Measurements from ENCODE around the gene PRUNE2. TPM values are rescaled to one million over a fixed set of nuclear protein-coding genes. Genes with fewer than 3 reads are reported as not detected.
"Not testable (repeated sequence)": the region's sequence is repeated elsewhere in the genome, so short reads cannot be mapped to it uniquely, and the experiment has no call there.

The PRUNE2 gene
- total and polyA plus RNA-seq, 7 experiments from 2014 or later, result 0.78 to 1.6 TPM; not detected in 5

GRCh38 chr9:76677481-76678055 lies 228.3 kb downstream of the PRUNE2 start:
- Histone ChIP-seq H3K9me3 (ENCODE audit: control insufficient read depth in 2 of 3, low read length in 3 of 3) (no peaks in the 10 kb centered on the region), H3K27ac (ENCODE audit: low read depth, low read length) (no peak overlapping the region), H3K27me3 (ENCODE audit: control insufficient read depth in 2 of 2, insufficient read depth in 2 of 2, low read length in 2 of 2) (no peaks in the 10 kb centered on the region), H3K4me3 (ENCODE audit: low read length) (no peak overlapping the region), H3K4me1 (ENCODE audit: control insufficient read depth in 2 of 2, insufficient read depth in 2 of 2, low read length in 2 of 2) (no peaks in the 10 kb centered on the region), H3K36me3 (ENCODE audit: control insufficient read depth in 2 of 3, insufficient read depth in 3 of 3, low read length in 3 of 3) (no peaks in the 10 kb centered on the region)
- ChIA-PET POLR2A (no interaction called here), CTCF (no interaction called here)
- Mint-ChIP-seq H3K4me1 (peaks cover 0 to 8% (median 0%) of the 10 kb centered on the region in 7 donors), H3K9me3 (peaks cover 0 to 2% (median 0%) of the 10 kb centered on the region in 11 donors), H3K27ac (no peak overlapping the region), H3K4me3 (no peak overlapping the region), H3K27me3 (no peaks in the 10 kb centered on the region), H3K36me3 (no peaks in the 10 kb centered on the region)
- DNase-seq, result no peak
- no peak for ATAC-seq
- intact Hi-C loops (cut with micrococcal nuclease), result no loop called here

- Histone ChIP-seq H3K36me3 (ENCODE audit: control insufficient read depth in 2 of 3, insufficient read depth in 3 of 3, low read length in 3 of 3) (no peaks in the 10 kb centered on the region), H3K9me3 (ENCODE audit: control insufficient read depth in 2 of 3, low read length in 3 of 3) (no peaks in the 10 kb centered on the region), H3K27ac (ENCODE audit: low read depth, low read length) (no peak overlapping the region), H3K27me3 (ENCODE audit: control insufficient read depth in 2 of 2, insufficient read depth in 2 of 2, low read length in 2 of 2) (no peaks in the 10 kb centered on the region), H3K4me1 (ENCODE audit: control insufficient read depth in 2 of 2, insufficient read depth in 2 of 2, low read length in 2 of 2) (no peaks in the 10 kb centered on the region), H3K4me3 (ENCODE audit: low read length) (no peak overlapping the region)
- intact Hi-C loops (cut with micrococcal nuclease), result no loop called here
- ChIA-PET POLR2A (no interaction called here), CTCF (no interaction called here)
- peaks cover 0 to 2% (median 0%) of the 10 kb centered on the region in 11 donors for H3K9me3 Mint-ChIP-seq
- ATAC-seq (no peak), DNase-seq (no peak)
- H3K36me3 Mint-ChIP-seq, result no peaks in the 10 kb centered on the region
- H3K27me3 Mint-ChIP-seq, result no peaks in the 10 kb centered on the region
- H3K4me3 Mint-ChIP-seq, result no peak overlapping the region
- peaks cover 0 to 8% (median 0%) of the 10 kb centered on the region in 7 donors for H3K4me1 Mint-ChIP-seq
- H3K27ac Mint-ChIP-seq, result no peak overlapping the region
Observed at GRCh38 chr9:76676857-76677256, 229.1 kb downstream of the PRUNE2 start.

- H3K27me3 Mint-ChIP-seq, result peaks cover 5 to 14% (median 8%) of the 10 kb centered on the region in 5 donors
- H3K4me1 Mint-ChIP-seq, result peaks cover 0 to 11% (median 0%) of the 10 kb centered on the region in 7 donors
- Histone ChIP-seq H3K36me3 (ENCODE audit: control insufficient read depth in 2 of 3, insufficient read depth in 3 of 3, low read length in 3 of 3) (no peaks in the 10 kb centered on the region), H3K4me3 (ENCODE audit: low read length) (no peak overlapping the region), H3K27me3 (ENCODE audit: control insufficient read depth in 2 of 2, insufficient read depth in 2 of 2, low read length in 2 of 2) (no peaks in the 10 kb centered on the region), H3K9me3 (ENCODE audit: control insufficient read depth in 2 of 3, low read length in 3 of 3) (no peaks in the 10 kb centered on the region), H3K27ac (ENCODE audit: low read depth, low read length) (no peak overlapping the region), H3K4me1 (ENCODE audit: control insufficient read depth in 2 of 2, insufficient read depth in 2 of 2, low read length in 2 of 2) (no peaks in the 10 kb centered on the region)
- no peak overlapping the region for H3K27ac Mint-ChIP-seq
- no peak overlapping the region for H3K4me3 Mint-ChIP-seq
- CTCF ChIA-PET, result interaction anchor here (1.6 kb wide), 1 partner anchor 9 kb away, joined by 4 read pairs; no protein-coding TSS in a partner anchor
- DNase-seq (no peak), ATAC-seq (no peak)
- peaks cover 0 to 2% (median 0%) of the 10 kb centered on the region in 11 donors for H3K9me3 Mint-ChIP-seq
- no peaks in the 10 kb centered on the region for H3K36me3 Mint-ChIP-seq
- intact Hi-C loops (cut with micrococcal nuclease), result no loop called here
- POLR2A ChIA-PET, result no interaction called here
Observed at GRCh38 chr9:76667521-76667957, 238.4 kb downstream of the PRUNE2 start.

- CTCF ChIA-PET, result not testable (repeated sequence)
Observed at GRCh38 chr9:76665966-76666365, 239.9 kb downstream of the PRUNE2 start.

GRCh38 chr9:76665458-76665857 lies 240.5 kb downstream of the PRUNE2 start:
- H3K27me3 Mint-ChIP-seq, result peaks cover 5 to 22% (median 8%) of the 10 kb centered on the region in 5 donors
- Histone ChIP-seq H3K9me3 (ENCODE audit: control insufficient read depth in 2 of 3, low read length in 3 of 3) (no peaks in the 10 kb centered on the region), H3K27ac (ENCODE audit: low read depth, low read length) (no peak overlapping the region), H3K4me3 (ENCODE audit: low read length) (no peak overlapping the region), H3K27me3 (ENCODE audit: control insufficient read depth in 2 of 2, insufficient read depth in 2 of 2, low read length in 2 of 2) (no peaks in the 10 kb centered on the region), H3K4me1 (ENCODE audit: control insufficient read depth in 2 of 2, insufficient read depth in 2 of 2, low read length in 2 of 2) (no peaks in the 10 kb centered on the region), H3K36me3 (ENCODE audit: control insufficient read depth in 2 of 3, insufficient read depth in 3 of 3, low read length in 3 of 3) (no peaks in the 10 kb centered on the region)
- DNase-seq (no peak), ATAC-seq (no peak)
- ChIA-PET CTCF (no interaction called here), POLR2A (no interaction called here)
- no peak overlapping the region for H3K27ac Mint-ChIP-seq
- no peaks in the 10 kb centered on the region for H3K36me3 Mint-ChIP-seq
- no peak overlapping the region for H3K4me3 Mint-ChIP-seq
- no peaks in the 10 kb centered on the region for H3K9me3 Mint-ChIP-seq
- peaks cover 0 to 16% (median 0%) of the 10 kb centered on the region in 7 donors for H3K4me1 Mint-ChIP-seq
- intact Hi-C loops (cut with micrococcal nuclease), result no loop called here

More at GRCh38 chr9:76665966-76666365, 239.9 kb downstream of the PRUNE2 start:
- Mint-ChIP-seq H3K4me1 (peaks cover 0 to 16% (median 0%) of the 10 kb centered on the region in 7 donors), H3K27me3 (peaks cover 5 to 22% (median 8%) of the 10 kb centered on the region in 5 donors)
- H3K4me3 ChIP-seq (ENCODE audit: low read length); H3K9me3 ChIP-seq (ENCODE audit: control insufficient read depth in 2 of 3, low read length in 3 of 3); DNase-seq; POLR2A ChIA-PET; H3K4me1 ChIP-seq (ENCODE audit: control insufficient read depth in 2 of 2, insufficient read depth in 2 of 2, low read length in 2 of 2); H3K27ac ChIP-seq (ENCODE audit: low read depth, low read length); ATAC-seq; H3K27me3 ChIP-seq (ENCODE audit: control insufficient read depth in 2 of 2, insufficient read depth in 2 of 2, low read length in 2 of 2); H3K36me3 ChIP-seq (ENCODE audit: control insufficient read depth in 2 of 3, insufficient read depth in 3 of 3, low read length in 3 of 3); H3K4me3 Mint-ChIP-seq; H3K36me3 Mint-ChIP-seq; intact Hi-C loops (cut with micrococcal nuclease); H3K9me3 Mint-ChIP-seq; H3K27ac Mint-ChIP-seq: not testable (repeated sequence)

GRCh38 chr9:76664120-76664519 lies 241.8 kb downstream of the PRUNE2 start:
- no peak overlapping the region for H3K4me3 ChIP-seq (ENCODE audit: low read length)
- ATAC-seq, result no peak
- ChIA-PET POLR2A (no interaction called here), CTCF (no interaction called here)
- no peaks in the 10 kb centered on the region for H3K4me1 ChIP-seq (ENCODE audit: control insufficient read depth in 2 of 2, insufficient read depth in 2 of 2, low read length in 2 of 2)
- H3K27me3 ChIP-seq (ENCODE audit: control insufficient read depth in 2 of 2, insufficient read depth in 2 of 2, low read length in 2 of 2), result no peaks in the 10 kb centered on the region
- H3K27ac ChIP-seq (ENCODE audit: low read depth, low read length), result no peak overlapping the region
- no peak for DNase-seq
- Mint-ChIP-seq H3K27me3 (peaks cover 5 to 22% (median 8%) of the 10 kb centered on the region in 5 donors), H3K36me3 (no peaks in the 10 kb centered on the region), H3K27ac (no peak overlapping the region), H3K4me1 (peaks cover 0 to 17% (median 0%) of the 10 kb centered on the region in 7 donors), H3K4me3 (no peak overlapping the region), H3K9me3 (no peaks in the 10 kb centered on the region)
- intact Hi-C loops (cut with micrococcal nuclease), result no loop called here
- H3K36me3 ChIP-seq (ENCODE audit: control insufficient read depth in 2 of 3, insufficient read depth in 3 of 3, low read length in 3 of 3), result no peaks in the 10 kb centered on the region
- H3K9me3 ChIP-seq (ENCODE audit: control insufficient read depth in 2 of 3, low read length in 3 of 3), result no peaks in the 10 kb centered on the region

All from naive thymus-derived CD4-positive, alpha-beta T cell (primary cell).